ENCODE data around the gene ZNF839. TPM values are rescaled to one million over a fixed set of nuclear protein-coding genes. Genes with fewer than 3 reads are reported as not detected.

Gene ZNF839
- total and polyA plus RNA-seq, 2 of the 4 experiments (the other 2 are of a cell fraction) = 5.7 to 10.7 TPM

DNA sequence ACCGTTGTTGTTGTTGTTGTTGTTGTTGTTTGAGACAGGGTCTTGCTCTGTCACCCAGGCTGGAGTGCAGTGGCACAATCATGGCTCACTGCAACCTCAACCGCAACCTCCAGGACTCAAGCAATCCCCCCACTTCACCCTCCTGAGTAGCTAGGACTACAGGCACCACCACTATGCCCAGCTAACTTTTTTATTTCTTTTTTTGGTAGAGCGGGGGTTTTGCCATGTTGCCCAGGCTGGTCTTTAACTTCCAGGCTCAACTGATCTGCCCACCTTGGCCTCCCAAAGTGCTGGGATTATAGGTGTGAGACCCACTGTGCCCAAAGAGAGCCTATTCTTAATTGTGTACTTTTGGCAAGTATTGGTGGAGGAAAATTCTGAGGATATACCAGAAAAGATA is 40.3 kb upstream of the ZNF839 start:
- dilution Hi-C loops (cut with HindIII; ENCODE audit: low sequenced_read_pairs, unreplicated experiment) (no loop called here), in situ Hi-C loops (cut with MboI; ENCODE audit: low sequenced_read_pairs) (no loop called here), intact Hi-C loops (cut with micrococcal nuclease) (no loop called here)
- peak overlapping the region; percentile 97 for H3K4ac ChIP-seq (ENCODE audit: low read depth, low read length)
- peak overlapping the region; percentile 86 for H3K27ac ChIP-seq (ENCODE audit: insufficient read depth, low read length)
- H3K27me3 ChIP-seq (ENCODE audit: control insufficient read depth, insufficient read depth, low read length) = no peaks in the 10 kb centered on the region
- peak overlapping the region; percentile 83 to 90 for H4K8ac ChIP-seq (ENCODE audit: low read depth in 2 of 2, low read length in 2 of 2)
- H3K9me1 ChIP-seq (ENCODE audit: insufficient read depth, low read length) = peaks cover 8% of the 10 kb centered on the region
- peak overlapping the region; percentile 91 for H3K56ac ChIP-seq (ENCODE audit: extremely low read depth, insufficient read depth, low read length)
- H3K14ac ChIP-seq (replicated peaks; ENCODE audit: low read depth, low read length) = peak overlapping the region; percentile 95
- no peaks in the 10 kb centered on the region for H4K20me1 ChIP-seq (ENCODE audit: insufficient read depth, low read length)
- H2BK120ac ChIP-seq (ENCODE audit: low read depth, low read length) = peak overlapping the region; percentile 96
- POLR2A ChIA-PET (ENCODE audit: unreplicated experiment) = no interaction called here
- H3K36me3 ChIP-seq (ENCODE audit: control insufficient read depth, insufficient read depth, low read length) = no peaks in the 10 kb centered on the region
- peak overlapping the region; percentile 98 for H4K91ac ChIP-seq (ENCODE audit: insufficient read depth, low read depth, low read length)
- CTCF ChIA-PET = no interaction called here
- no peak for ATAC-seq (ENCODE audit: low read depth)
- no peak for TF ChIP-seq CEBPB (IDR thresholded peaks at IDR 0.05; ENCODE audit: low read depth, low read length)
- no peak for TF ChIP-seq SMC3 (IDR thresholded peaks at IDR 0.05; ENCODE audit: low read depth, low read length)
- TF ChIP-seq, protein P1, sequence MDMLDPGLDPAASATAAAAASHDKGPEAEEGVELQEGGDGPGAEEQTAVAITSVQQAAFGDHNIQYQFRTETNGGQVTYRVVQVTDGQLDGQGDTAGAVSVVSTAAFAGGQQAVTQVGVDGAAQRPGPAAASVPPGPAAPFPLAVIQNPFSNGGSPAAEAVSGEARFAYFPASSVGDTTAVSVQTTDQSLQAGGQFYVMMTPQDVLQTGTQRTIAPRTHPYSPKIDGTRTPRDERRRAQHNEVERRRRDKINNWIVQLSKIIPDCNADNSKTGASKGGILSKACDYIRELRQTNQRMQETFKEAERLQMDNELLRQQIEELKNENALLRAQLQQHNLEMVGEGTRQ (IDR thresholded peaks at IDR 0.05; ENCODE audit: low read depth, low read length) = no peak
- no peak for TF ChIP-seq MAFK (IDR thresholded peaks at IDR 0.05; ENCODE audit: low read depth, low read length)
- TF ChIP-seq RFX5 (IDR thresholded peaks at IDR 0.05; ENCODE audit: low read depth, low read length) = no peak
- no peak for TF ChIP-seq NFE2L2 (IDR thresholded peaks at IDR 0.05; ENCODE audit: low read depth, low read length)
- no peak for TF ChIP-seq ELK1 (IDR thresholded peaks at IDR 0.05; ENCODE audit: borderline replicate concordance, low read depth, low read length)
- peak overlapping the region; percentile 99; the same call in 2 of the 3 replicates for H2BK15ac ChIP-seq (ENCODE audit: low read depth, low read length)
- H3K18ac ChIP-seq (ENCODE audit: low read depth, low read length) = peak overlapping the region; percentile 85; the same call in 1 of the 2 replicates
- no peak overlapping the region for H3K4me2 ChIP-seq (ENCODE audit: low read depth, low read length)
- no peak overlapping the region for H2AFZ ChIP-seq (replicated peaks; ENCODE audit: low read length, poor library complexity)
- peak overlapping the region; percentile 85; the same call in 1 of the 2 replicates for H4K5ac ChIP-seq (ENCODE audit: low read depth, low read length)
- H2BK20ac ChIP-seq (ENCODE audit: low read depth, low read length) = peak overlapping the region; percentile 99
- peak overlapping the region; percentile 79 for H2AK9ac ChIP-seq (replicated peaks; ENCODE audit: low read depth, low read length, poor library complexity)
- peaks cover 8 to 17% of the 10 kb centered on the region in 2 experiments; a peak in 2 of 4 replicates for H3K79me1 ChIP-seq (ENCODE audit: low read depth in 1 of 2, low read length in 2 of 2)
- peak overlapping the region; percentile 98 for H2BK5ac ChIP-seq (ENCODE audit: low read depth, low read length, poor library complexity, severe bottlenecking)
- peak overlapping the region; percentile 26; the same call in 1 of the 2 replicates for H3K9ac ChIP-seq (ENCODE audit: low read depth, low read length)
- no TSS peak for BruUV-seq (replicated peaks)
- H3K23ac ChIP-seq (ENCODE audit: low read depth, low read length) = peak overlapping the region; percentile 82
- peaks cover 12% of the 10 kb centered on the region for H3K4me1 ChIP-seq (ENCODE audit: control insufficient read depth, insufficient read depth, low read length)
- no CpG with 5 or more reads among the region's 3 CpGs for WGBS, 2 experiments (ENCODE audit: extremely low coverage in 2 of 2, insufficient read length in 1 of 2)
- DNase-seq = no peak
- no peaks in the 10 kb centered on the region for H3K9me3 ChIP-seq (ENCODE audit: control insufficient read depth, insufficient read depth, low read length)
- no peak overlapping the region for H3K4me3 ChIP-seq (ENCODE audit: insufficient read depth, low read depth, low read length)
- H2AK5ac ChIP-seq (ENCODE audit: low read depth, low read length) = peak overlapping the region; percentile 94

All from IMR-90 (cell line).